Fibroblast of skin of scalp (primary cell): ENCODE data around the gene BPNT1.
"Not testable (repeated sequence)": the region's sequence is repeated elsewhere in the genome, so short reads cannot be mapped to it uniquely, and the experiment has no call there.

Experiments
- DNase-seq: peaks from one replicate; pipeline ENCODE4 v3.0.0-alpha.2; 2013

BPNT1 gene

GRCh38 chr1:220076861-220077762 lies 12.5 kb downstream of the BPNT1 start:
- peak; percentile 17 for DNase-seq

DNA sequence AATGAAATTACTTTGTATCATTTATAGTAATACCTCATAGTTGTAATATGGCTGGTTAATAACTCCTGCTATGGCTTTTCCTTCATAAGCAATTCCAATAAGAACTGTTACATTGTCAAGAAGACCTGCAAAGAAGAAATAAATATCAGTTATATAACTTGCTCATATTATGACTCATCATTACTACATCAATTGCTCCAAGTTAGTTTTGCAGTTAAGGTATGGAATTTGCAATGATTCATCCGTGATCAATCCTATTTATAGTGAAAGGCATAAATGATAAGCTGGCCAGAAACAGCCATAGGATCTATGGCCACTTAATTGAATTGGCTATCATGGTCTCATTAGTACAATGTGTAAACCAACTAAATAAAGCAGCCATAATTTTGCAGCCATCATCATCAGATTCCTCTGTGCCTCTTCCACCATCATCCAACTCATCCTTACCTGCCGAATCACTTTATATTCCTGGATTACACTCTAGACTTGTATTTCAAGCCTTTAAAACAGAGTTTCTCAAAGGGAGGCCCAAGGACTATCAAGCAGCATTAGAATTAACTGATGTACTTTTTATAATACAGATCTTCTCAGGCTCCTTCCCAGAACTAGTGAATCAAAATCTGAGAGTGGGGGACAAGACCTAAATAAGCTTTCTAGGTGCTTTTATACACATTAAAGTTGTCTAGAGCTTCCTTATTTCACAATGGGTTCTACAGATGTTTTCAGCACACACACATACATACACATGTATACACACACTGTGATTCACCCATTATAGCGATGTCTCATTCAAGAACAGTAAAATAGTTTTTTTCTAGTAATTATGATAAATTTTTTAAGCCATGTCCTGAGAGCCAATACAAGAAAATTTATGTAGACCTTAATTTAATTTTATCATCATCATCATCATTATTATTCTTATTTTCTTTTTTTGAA lies 22.1 kb downstream of the BPNT1 start:
- DNase-seq, result peak; percentile 39

- DNase-seq, result no peak
Measured at GRCh38 chr1:220062629-220063028, 27.0 kb downstream of the BPNT1 start.

DNA sequence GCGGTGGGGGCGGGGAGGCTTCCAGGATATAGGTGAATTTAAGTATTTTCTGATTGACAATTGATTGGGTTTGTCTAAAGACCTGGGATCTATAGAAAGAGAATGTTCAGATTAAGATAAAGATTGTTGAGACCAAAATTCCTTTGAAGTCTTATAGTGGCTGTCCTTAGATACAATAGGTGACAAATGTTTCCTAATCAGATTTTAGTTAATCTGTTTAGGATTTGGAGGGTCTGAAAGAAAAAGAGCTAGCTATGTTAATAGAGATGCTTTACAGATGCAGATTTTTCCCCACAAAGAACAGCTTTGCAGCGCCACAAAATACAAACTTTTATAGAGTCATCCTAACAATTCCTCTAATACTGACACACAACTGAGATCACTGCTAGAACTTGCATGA lies 28.7 kb downstream of the BPNT1 start:
- no peak for DNase-seq

GRCh38 chr1:220056374-220056773 lies 33.2 kb downstream of the BPNT1 start:
- no peak for DNase-seq

DNA sequence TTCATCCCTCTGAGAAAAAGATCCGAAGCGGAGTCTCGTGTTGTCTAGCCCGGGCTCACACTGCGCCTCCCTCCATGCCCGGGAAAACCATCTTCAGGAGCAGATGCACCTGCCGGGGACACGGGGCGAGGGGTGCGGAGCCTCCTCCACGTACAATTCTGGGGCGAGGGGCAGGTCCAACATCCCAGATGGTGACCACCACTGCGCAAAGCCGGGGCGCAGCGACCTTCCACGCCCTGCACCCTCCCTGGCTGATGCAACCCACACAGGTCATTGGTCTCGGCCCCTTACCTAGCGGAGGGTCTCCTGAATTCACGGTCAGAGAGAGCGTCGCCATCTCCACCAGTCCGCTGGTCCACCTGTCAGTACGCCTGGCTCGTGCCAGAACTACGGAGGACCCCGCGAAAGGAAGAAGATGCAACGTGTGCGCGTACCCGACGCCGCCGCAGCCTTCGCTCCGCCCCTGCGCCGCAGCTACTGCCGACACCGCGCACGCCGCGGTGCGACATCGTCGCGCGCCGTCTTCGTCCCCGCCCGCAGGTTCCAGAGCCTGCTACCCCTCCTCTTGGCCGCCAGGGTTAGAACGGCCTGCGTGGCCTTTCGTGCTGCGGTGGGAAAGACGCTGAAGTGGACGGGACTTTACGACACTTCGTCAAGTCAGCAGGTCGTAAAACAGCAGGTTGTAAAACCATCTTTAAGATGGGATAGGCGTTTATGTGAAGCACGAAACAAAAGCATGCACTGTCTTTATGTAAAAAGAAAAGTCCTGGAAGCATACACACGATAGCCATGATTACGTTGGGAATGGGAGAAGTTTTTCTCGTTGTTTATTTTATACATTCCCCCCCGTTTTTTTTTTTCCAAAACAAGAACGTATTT lies 43.3 kb downstream of the BPNT1 start, which contains the start of gene EPRS1:
EPRS1 (minus strand) TSS at position 454 of the 879 bp plus-strand sequence; CDS start at position 337, 117 bp downstream.
- DNase-seq, result peak; percentile 99

DNA sequence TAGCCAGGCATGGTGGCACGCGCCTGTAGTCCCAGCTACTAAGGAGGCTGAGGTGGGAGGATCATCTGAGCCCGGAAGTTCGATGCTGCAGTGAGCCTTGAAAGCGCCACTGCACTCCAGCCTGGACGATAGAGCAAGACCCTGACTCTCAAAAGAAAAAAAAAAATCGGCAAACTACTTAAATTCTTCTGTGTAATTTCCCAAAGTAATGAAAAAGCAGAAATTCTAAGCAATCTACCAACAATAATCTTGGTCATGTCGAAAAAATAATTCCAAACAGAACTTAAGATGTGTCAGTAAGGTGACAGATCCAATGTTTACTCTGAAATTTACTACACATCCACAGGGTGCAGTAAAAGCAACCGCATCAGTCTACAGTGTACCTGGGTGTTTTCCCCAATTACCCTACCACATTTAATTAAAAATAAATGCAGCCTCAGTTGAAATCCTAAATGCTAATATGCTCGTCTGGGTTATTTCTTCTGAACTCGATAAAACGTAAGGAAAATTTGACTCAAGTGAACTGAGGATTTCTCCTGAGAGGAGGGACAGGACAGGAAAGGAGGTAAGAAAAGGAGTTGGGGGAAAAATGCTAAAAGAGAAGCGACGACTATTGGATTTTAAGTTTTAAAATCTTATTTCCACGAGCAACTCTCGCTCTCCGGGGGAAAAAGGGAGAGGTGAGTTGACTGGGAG lies 44.1 kb downstream of the BPNT1 start:
- DNase-seq, result no peak

GRCh38 chr1:220044678-220045355 lies 44.8 kb downstream of the BPNT1 start:
- no peak for DNase-seq

- DNase-seq, result no peak
Measured at GRCh38 chr1:220043646-220044045, 45.9 kb downstream of the BPNT1 start.

DNA sequence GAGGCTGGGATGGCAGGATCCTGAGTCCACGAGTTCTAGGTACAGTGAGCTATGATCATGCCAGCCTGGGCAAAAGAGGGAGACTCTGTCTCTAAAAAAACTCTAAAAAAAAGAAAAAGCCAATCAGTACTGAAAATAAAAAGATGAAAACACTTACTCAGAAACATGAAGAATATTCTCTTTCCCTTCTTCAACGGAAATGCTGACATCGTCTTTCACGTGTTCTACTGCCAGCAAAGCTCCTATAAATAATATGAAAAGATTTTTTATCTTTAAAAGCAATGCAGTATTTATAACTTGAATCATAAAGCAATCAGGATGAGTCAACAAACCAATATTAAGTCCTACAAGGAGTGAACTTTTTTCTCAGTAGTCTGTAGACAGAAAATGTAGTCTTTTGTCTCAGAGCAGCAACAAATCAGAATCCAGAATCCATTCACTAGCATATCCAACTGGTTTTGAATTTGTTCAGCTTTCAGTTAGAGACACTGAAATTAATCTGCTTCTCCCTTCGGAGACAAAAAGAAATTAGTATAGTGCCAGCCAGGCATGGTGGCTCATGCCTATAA lies 49.5 kb downstream of the BPNT1 start:
- no peak for DNase-seq

DNA sequence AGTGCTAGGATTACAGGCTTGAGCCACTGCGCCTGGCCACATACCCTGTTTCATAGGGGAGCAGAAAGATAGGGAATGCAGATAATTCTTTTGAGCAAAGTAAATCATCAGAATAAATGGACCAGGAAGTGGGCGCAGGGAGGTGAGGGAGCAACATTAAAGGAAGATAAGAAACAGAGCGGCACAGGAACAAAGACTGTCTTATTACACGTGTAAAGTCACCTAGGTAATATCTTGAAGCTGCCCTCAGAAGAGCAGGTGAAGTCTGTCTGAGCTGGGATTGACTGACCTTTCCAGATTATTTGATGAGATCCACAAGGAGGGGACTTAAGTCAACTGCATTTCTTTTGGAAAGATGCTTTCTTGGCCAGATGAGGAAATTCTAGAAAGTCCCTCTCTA lies 50.9 kb downstream of the BPNT1 start:
- DNase-seq, result no peak

GRCh38 chr1:220037810-220038209 lies 51.8 kb downstream of the BPNT1 start:
- not testable (repeated sequence) for DNase-seq

GRCh38 chr1:220032911-220033310 lies 56.7 kb downstream of the BPNT1 start:
- DNase-seq, result no peak

DNA sequence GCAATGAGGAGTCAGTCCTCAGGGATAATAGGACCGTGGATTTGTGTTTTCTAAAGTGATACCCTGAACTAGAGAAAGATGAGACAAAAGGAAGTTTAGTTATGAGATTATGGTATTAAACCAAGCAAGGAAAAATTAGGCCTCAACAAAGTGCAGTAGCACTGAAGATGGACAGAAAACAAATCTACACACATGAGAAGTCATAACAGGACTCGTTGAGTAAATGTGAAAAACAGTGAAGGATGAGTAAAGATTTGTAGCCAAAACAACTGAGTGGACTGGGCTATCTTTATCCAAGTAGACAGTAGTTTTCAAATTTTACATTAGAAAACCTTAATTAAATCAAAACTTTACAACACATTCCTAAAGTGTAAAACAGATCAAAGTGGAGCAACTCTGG lies 58.3 kb downstream of the BPNT1 start:
- no peak for DNase-seq

GRCh38 chr1:220028346-220028895 lies 61.2 kb downstream of the BPNT1 start:
- no peak for DNase-seq

DNA sequence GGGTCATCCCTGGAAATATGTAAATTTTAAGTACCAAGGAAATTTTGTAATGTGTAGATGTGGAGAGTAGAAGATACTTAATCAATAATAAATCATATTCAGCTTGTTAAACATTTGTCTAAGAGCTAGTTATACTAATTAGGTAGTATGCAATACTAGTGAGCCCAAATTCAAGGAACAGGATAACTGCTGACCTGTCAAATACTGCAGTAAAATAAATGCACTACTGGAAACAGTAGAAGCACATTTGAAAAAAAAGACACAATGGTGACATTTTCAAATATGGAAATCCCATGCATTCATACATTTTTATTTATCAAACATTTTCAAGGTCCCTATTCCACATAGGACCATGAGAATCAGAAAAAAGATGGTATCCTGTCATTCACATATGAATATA lies 70.5 kb downstream of the BPNT1 start:
- no peak for DNase-seq

- DNase-seq, result no peak
Measured at GRCh38 chr1:220013497-220013896, 76.1 kb downstream of the BPNT1 start.

DNA sequence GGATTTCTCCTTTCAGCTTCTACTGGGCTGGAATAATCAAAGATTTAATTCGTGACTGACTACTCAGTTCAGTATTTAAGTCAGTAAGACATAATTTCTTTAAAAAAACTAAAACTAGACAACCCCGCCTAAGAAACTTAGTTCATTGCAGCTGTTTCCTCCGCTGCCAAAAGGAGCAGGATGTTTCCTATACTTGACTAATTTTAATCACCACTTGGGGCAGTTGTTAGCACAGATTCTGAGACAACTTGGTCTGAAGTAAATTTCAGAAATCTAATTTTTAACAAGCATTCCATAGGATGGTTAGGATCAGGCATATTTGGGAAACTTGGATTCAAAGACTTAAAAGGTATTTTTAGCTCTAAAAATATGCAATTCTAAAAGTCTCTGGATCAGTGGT lies 77.3 kb downstream of the BPNT1 start:
- DNase-seq, result peak; percentile 16

GRCh38 chr1:220011620-220012019 lies 78.0 kb downstream of the BPNT1 start:
- peak; percentile 5 for DNase-seq
